Rectal smooth muscle tissue (tissue), 1 donor: ENCODE results near the gene ACAN.
"Not testable (repeated sequence)": the region's sequence is repeated elsewhere in the genome, so short reads cannot be mapped to it uniquely, and the experiment has no call there.

Experiments used
- H3K27ac ChIP-seq: one replicate; pipeline ENCODE4 v1.7.0; 2013; ENCODE audit warnings: low read depth, low read length, inconsistent platforms
- H3K27me3 ChIP-seq: one replicate; pipeline ENCODE4 v1.7.0; 2013; ENCODE audit warnings: low read length; ENCODE audit not compliant: control insufficient read depth, insufficient read depth
- H3K36me3 ChIP-seq: one replicate; pipeline ENCODE4 v1.7.0; 2013; ENCODE audit warnings: low read length; ENCODE audit not compliant: control insufficient read depth, insufficient read depth
- H3K4me1 ChIP-seq: one replicate; pipeline ENCODE4 v1.7.0; 2013; ENCODE audit warnings: low read length; ENCODE audit not compliant: control insufficient read depth, insufficient read depth
- H3K4me3 ChIP-seq: one replicate; pipeline ENCODE4 v1.7.0; 2013; ENCODE audit warnings: low read length
- H3K9ac ChIP-seq: one replicate; pipeline ENCODE4 v1.7.0; 2013; ENCODE audit warnings: low read length

The ACAN gene

GRCh38 chr15:88912500-88912921 lies 109.3 kb downstream of the ACAN start:
- Histone ChIP-seq H3K9ac (no peak overlapping the region), H3K4me1 (peaks cover 2% of the 10 kb centered on the region)

GRCh38 chr15:88913017-88913849 lies 110.0 kb downstream of the ACAN start, which contains the start of gene MFGE8:
MFGE8 (minus strand) TSS chr15:88913379; CDS start chr15:88913319, 60 bp downstream.
- H3K27me3 ChIP-seq: peaks cover 2% of the 10 kb centered on the region
- peaks cover 2% of the 10 kb centered on the region for H3K4me1 ChIP-seq
- no peaks in the 10 kb centered on the region for H3K36me3 ChIP-seq
- H3K9ac ChIP-seq: no peak within 1 kb of the TSS
- peak within 1 kb of the TSS; percentile 7 for H3K27ac ChIP-seq
- H3K4me3 ChIP-seq: peak within 1 kb of the TSS; percentile 78

More at GRCh38 chr15:88912500-88912921, 109.3 kb downstream of the ACAN start:
- Histone ChIP-seq H3K27ac (no peak overlapping the region), H3K4me3 (peak overlapping the region; percentile 78), H3K36me3 (no peaks in the 10 kb centered on the region), H3K27me3 (peaks cover 2% of the 10 kb centered on the region)

- H3K27me3 ChIP-seq: peaks cover 2% of the 10 kb centered on the region
- no peaks in the 10 kb centered on the region for H3K36me3 ChIP-seq
- H3K4me1 ChIP-seq: peaks cover 2% of the 10 kb centered on the region
- no peak overlapping the region for H3K27ac ChIP-seq
- H3K4me3 ChIP-seq: peak overlapping the region; percentile 78
- H3K9ac ChIP-seq: no peak overlapping the region
Observed at GRCh38 chr15:88913850-88914169, 110.6 kb downstream of the ACAN start.

GRCh38 chr15:88915354-88915753 lies 112.1 kb downstream of the ACAN start:
- Histone ChIP-seq H3K9ac (no peak overlapping the region), H3K4me3 (no peak overlapping the region), H3K27me3 (peaks cover 2% of the 10 kb centered on the region), H3K36me3 (no peaks in the 10 kb centered on the region), H3K4me1 (peaks cover 2% of the 10 kb centered on the region), H3K27ac (no peak overlapping the region)

GRCh38 chr15:88917760-88918159 lies 114.5 kb downstream of the ACAN start:
- Histone ChIP-seq H3K36me3 (no peaks in the 10 kb centered on the region), H3K4me3 (no peak overlapping the region), H3K9ac (no peak overlapping the region), H3K4me1 (peaks cover 2% of the 10 kb centered on the region), H3K27me3 (peaks cover 2% of the 10 kb centered on the region), H3K27ac (no peak overlapping the region)

- Histone ChIP-seq H3K9ac (no peak overlapping the region), H3K27me3 (peaks cover 2% of the 10 kb centered on the region), H3K4me3 (no peak overlapping the region), H3K27ac (no peak overlapping the region), H3K36me3 (no peaks in the 10 kb centered on the region), H3K4me1 (peaks cover under 1% of the 10 kb centered on the region)
Observed at GRCh38 chr15:88918738-88919137, 115.5 kb downstream of the ACAN start.

GRCh38 chr15:88920186-88920891 lies 117.1 kb downstream of the ACAN start:
- Histone ChIP-seq H3K27me3 (peaks cover 2% of the 10 kb centered on the region), H3K36me3 (no peaks in the 10 kb centered on the region), H3K4me1 (no peaks in the 10 kb centered on the region), H3K27ac (no peak overlapping the region), H3K4me3 (no peak overlapping the region), H3K9ac (no peak overlapping the region)

- not testable (repeated sequence) for H3K4me3 ChIP-seq, H3K27me3 ChIP-seq, H3K9ac ChIP-seq, H3K36me3 ChIP-seq, H3K4me1 ChIP-seq, H3K27ac ChIP-seq
Observed at GRCh38 chr15:88920892-88921435, 117.7 kb downstream of the ACAN start.
